NCI-H2081 (cell line): Measurements from ENCODE around the gene MYOF.
A peak's percentile ranks its signal among the peaks of the same experiment; 100 is the strongest.
"Not testable (repeated sequence)": the region's sequence is repeated elsewhere in the genome, so short reads cannot be mapped to it uniquely, and the experiment has no call there.

Source experiments
- DNase-seq, 2 experiments: peaks; one replicate each; lab custom pipeline; 2025; lab: John Stamatoyannopoulos, UW

The MYOF gene

DNA sequence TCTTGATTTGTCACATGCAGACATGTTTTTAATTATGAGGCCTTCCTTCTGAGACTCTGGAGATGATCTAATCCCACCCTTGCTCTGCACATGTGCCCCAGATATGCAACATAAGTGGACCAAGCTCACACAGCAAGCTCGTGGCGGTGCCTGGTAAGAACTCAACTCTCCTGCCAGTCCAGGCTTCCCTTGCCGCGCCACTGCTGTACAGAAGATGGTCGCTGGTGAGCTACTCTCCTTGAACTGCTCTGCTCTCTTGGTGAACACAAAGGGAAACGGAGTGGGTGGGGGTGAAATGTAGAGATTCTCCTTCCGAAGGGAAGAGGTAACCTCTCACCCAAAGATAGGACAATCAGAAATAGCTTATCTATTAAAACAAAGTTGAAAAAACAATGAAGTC is 25.7 kb downstream of the MYOF start:
- no peak for DNase-seq

DNA sequence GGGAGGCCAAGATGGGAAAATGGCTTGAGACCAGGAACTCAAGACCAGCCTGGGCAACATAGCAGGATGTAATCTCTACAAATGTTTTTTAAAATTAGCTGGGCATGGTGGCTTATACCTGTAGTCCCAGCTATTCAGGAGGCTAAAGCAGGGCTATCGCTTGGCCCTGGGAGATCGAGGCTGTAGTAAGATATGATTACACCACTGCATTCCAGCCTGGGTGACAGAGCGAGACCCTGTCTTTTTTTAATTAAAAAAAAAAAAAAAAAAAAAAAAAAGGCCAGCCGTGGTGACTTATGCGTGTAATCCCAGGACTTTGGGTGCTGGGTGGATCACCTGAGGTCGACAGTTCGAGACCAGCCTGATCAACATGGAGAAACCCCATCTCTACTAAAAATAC is 27.4 kb downstream of the MYOF start:
- DNase-seq: no peak

DNA sequence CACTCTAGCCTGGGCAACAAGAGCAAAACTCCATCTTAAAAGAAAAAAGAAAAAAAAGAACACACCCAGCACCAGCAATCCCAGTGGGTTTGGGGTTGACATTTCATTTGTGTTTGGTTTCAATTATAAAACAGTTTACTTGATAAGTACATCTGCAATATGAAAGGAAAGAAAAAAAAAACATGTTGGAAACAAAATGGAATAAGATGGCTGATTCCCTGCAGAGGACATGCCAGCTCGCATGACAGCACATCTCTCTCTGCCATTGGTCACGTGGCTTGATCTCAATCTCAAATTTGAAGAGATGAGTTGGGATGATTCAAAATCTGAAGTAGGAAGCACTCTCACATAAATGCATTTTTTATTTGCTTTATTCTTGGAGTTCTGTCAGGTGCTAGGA is 28.0 kb downstream of the MYOF start:
- DNase-seq: no peak

DNA sequence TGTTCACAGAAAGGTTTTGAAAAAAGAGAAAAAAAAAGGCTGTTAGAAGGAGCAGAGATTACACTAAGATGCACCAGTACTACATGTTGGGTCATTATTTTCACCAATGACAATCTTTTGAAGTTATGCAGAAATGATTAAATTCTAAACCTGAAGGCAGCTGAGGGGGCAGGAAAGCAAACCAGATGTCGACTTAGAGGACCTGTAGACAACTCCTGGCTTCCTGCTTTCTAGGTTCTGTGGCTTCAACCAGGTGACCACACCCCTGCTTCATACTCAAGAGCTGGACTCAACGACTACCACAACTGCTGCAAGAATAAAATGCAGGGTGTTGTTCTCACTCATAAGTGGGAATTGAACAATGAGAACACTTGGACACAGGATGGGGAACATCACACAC is 30.0 kb downstream of the MYOF start:
- DNase-seq: no peak

DNA sequence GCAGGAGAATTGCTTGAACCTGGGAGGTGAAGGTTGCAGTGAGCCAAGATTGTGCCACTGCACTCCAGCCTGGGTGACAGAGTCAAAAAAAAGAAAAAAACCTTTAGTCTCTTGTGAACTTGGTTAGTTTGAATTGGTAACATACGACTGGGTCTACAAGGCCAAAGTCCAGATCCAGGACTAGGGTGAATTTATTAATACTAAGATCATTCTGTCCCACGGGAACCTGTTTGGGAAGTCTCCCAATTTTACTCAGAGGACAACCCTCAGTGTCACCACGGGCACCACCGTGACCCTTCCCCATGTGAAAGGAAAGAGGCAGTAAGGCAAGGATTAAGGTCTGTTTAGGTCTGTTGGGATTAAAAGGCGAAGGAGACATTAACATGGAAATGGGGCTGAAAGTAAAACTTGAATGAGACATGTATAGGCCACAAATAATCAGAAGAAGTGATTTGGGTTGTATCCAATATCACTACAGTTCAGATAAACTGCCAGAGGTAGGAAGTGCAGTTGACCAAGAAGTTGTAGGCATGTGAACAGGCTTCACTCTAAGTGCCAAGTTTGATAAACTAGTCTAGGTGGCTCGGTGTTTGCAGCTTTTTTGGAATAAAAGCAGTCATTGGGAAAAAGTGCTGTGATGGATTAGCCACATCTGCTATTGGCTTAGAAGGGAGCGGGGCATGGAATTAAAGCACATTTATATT is 30.7 kb downstream of the MYOF start:
- DNase-seq: no peak

DNA sequence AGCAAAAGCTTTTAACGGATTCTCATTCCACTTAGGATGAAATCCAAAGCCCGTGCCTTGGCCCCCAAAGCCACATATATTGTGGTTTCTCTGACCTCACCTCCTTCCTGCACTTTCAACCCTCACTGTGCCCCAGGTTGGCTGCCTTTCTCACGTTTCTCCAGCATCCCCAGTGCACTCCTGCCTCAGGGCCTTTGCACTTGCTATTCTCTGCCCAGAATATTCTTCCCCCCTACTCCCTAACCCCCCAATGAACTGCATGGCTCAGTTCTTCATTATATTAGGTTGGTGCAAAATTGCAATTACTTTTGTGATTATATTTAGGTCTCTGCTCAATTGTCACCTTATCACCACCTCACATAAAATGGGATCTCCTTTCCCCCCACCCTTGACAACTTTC is 34.2 kb downstream of the MYOF start:
- DNase-seq: no peak

DNA sequence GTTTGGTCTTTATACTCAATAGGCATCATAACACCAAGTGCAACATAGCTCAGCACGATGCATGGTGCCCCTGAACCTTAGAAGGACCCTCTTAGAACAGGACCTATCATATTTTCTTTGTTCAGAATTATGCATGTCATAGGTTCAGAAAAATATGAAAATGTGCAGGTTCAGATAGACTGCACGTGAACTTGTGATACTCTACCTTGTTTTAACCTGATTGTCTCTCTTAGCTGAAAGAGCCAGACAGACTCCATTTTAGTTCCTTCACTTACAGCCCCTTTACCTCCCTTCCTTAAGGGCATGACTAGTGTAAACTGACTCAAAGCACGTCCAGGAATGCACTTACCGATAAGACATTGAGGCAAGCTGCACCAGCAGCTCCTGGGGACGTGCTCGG is 35.1 kb downstream of the MYOF start:
- DNase-seq: no peak

DNA sequence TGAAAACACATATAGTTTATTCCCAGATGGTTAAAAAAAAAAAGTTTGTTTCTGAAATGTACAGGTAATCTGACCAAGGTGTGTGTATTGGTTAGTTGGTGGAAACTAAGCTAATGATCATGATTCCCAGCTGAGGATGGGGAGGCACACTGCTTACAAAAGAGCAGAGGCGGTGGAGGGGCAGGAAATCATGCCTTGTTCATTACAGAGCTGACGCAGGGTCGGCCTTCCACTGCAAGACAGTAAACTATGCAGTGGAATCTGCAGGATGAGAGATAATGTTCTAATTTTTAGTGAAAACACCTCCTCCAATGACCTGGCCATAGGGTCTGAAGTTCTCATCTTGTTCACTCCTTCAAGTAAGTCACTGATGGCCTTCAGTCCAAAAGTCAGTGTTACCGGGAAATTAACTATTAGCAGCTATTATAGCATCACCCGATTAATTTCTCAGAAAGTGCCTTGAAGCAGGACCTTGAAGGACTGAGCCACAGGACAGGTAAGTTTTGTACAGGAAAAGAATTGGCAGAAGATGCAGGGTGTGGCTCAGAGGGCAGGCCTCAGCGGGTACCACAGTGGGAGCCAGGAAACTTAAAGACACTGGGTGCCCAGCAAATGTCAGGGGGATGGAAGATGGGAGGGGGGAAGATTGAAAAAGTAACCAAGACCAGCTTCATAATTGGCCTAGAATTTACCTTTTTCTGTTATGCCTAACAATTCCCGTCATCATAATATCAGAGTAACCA is 36.0 kb downstream of the MYOF start:
- DNase-seq: no peak

DNA sequence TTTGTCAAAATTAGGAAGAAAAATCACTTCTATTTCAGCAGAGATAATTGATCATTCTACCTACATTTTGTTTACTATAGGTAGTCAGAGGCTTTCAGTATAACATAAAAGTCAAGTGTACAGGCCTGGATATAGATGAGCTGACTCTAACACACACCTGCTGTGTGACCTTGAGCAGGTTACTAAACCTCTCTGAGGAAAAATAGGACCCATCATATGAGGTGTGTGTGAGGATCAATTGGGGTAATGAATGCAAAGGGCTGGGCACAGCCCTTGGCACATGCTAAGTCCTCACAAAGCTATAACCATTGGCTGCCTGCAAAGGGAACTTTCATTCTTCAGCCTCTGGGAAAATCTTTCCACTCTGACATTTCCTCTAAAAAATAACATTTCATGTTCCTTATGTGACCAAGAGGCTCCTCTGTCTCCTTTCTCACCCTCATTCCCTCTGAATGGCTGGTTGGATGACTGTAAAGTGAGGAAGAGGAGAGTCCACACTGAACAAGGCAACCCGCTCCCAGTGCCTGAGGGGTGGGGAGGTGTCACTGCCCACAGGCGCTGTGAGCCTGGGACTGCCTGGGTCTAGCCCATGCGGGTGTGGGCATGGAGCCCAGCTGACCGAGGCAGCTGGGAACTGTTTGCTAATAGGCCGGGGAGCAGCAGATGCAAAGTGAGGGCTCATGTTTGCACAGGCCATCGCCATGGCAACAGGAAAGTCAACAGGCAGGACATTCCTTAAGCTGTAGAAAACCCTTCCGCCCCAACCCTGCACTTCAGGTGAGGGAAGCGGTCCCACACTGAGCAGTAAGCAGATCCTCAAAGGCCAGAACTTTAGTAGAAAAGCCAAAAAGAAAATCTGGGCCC is 36.8 kb downstream of the MYOF start:
- DNase-seq: peak; percentile 88 to 94

DNA sequence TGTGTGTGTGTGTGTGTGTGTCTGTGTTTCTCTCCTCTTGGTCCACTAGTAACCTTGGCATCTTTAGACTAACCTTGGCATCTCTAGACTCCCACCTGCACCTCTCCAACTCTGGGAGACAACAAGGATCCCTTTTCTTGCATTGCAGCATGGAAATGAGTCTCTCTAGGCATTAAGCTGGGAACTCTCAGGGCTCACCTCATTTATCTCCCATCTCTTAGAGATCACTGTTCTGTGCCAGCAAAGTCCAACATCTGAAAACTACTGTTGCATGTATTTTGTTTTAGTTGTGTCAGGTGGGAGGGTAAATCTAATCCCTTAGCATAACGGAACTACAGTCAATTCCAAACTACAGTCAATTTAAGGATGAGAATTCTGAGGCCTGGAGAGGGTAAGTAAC is 38.7 kb downstream of the MYOF start:
- DNase-seq: no peak

DNA sequence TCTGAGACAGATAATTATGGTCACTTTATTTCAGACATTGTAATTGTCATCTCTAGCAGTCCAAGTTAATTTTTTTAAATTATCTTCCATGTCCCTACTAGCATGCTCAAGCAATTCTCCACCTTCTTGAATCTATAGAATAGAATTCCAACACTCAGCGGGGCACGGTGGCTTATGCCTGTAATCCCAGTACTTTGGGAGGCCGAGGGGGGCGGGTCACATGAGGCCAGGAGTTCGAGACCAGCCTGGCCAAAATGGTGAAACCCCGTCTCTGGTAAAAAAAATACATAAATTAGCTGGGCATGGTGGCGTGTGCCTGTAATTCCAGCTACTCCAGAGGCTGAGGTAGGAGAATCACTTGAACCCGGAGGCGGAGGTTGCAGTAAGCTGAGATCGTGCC is 39.4 kb downstream of the MYOF start:
- DNase-seq: not testable (repeated sequence)

DNA sequence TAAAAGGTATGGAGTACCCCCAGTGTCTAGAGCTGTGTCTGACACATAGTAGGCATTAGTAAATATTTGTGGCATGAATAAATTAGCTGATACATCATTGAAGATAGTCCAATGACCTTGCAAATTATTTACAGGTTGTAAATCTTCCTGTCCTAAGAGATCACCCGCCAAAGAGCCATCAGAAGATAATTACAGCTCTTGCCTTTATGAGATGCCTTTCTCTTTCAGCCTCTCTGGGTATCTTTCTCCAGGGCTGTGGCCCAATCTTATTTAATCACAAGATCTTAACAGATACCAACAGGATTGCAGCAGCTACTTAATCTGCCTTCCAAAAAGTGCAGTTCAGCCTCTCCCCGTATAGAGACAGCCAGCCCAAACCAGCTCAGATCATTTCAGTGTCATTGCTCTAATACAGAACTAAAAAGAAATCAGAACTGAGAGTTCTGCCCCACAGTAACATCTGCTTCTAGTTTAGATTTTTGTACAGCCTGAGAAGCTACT is 41.5 kb downstream of the MYOF start:
- DNase-seq: no peak

DNA sequence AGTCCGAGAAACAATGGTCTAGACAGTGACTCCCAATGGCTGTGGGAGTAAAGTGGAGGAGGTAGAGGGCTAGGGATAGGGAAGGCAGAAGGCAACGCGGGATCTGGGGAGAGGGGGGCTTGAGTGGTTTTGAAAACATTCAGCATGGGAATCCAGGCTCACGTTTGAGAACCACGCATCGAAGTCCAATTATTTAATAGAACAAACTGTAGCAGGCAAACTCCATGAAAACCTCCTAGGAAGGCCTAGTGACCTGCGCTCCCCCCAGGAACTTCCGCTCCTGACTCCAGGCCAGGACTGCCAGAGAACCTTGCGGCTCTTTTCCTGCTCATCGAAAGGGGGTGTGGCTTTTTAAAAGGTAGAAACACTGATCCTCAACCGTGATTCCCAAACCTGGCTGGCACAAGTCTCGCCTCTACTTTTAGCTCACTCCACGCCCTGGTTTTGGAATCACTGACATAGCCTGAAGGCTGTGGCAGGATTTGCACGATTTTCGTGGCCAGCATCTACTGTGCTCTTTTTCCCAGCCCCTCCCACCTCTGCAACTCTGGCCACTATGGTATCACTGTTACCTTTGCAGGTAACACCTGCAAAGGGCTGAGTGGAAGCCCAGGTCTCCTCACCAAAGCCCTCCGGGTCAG is 43.4 kb downstream of the MYOF start:
- DNase-seq: no peak

DNA sequence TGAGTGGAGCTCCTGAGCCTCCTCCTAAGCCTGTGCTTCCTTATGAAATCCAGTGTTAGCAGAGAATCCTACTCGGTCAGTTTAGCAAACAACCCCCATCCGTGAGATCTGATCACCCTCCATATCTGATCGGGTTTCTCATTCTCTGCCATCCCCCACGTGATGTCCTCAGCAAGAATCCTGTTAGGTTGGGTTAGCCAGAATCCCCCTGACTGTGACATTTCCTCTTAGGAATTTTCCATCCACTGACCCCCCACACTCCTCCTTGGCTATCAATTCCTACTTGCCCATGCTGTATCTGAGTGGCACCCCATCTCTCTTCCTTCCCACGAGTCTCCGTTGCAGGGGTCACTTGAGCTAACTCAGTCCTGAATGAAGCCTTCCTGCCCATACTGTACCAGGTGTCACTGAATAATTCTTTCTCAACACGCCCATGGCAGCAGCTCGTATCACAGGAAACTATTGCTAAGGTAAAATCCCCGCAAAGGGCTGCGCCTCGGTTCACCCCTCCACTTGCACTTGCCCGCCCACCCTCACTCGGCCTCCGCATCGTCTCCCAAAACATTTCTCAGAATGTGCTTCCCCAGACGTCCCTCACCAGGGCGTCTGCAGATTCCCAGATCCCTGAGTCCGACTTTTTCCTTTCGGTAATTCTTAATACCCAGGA is 44.1 kb downstream of the MYOF start:
- DNase-seq: no peak

DNA sequence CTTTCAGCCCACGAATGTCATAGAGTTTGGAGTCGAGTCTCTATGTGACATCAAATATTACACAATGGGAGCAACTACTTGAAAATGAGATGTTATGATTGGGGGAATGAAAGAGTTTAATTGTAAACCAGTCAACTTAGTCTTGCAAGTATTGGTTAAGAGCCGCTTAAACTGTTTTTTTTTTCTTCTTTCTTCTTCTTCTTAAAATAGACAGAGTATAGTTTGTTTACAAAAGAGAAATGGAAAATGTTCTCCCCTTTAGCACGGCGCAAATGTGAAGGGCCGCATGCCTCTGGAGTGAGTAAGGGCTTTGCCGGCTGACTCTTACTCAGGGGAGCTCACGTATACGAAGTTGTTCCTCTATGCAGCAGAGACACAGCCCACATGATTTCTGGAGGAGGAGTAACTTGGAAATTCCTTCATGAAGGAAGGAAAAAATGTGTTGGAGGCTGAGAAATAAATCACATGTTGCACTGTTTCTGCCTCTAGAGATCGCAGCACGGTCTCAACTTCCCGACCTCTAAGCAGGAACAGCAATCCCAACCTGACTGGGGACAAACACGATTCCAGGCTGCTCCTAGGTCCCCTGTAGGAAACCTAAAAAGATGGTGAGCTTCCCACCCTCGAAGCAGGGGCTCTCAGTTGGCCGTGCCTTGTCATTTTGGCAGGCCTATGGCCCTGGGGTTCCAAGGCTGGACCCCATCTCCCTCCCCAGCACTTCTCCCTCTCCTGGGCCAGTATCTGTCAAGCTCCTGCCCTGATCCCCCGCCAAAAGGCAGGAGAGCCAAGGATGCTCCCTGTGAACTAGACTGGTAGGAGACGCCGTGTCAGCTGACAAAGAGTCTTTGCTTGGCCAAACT is 44.8 kb downstream of the MYOF start:
- no peak for DNase-seq

DNA sequence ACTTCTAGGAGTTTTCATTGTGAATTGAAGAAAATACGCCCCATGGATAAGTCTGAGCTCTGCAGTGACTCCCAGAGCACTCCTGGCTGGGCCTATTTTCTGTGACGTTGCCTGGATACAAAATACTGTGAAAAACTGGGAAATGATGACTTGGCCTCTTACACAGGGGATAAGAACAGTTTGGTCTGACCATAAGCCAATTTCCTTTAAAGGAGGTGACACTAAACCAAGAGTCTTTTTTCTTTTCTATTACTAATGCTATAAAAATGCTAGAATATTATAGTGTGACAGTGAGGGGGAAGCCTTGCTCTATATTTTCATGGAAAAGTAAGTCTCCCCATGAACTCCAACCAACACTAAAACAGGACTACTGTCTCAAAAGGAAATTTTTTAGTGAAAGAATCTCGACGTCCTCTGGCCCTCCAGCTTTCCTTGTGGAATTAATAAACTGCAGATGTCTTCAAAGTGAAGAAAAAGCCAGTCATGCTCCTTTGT is 45.5 kb downstream of the MYOF start:
- DNase-seq: no peak

DNA sequence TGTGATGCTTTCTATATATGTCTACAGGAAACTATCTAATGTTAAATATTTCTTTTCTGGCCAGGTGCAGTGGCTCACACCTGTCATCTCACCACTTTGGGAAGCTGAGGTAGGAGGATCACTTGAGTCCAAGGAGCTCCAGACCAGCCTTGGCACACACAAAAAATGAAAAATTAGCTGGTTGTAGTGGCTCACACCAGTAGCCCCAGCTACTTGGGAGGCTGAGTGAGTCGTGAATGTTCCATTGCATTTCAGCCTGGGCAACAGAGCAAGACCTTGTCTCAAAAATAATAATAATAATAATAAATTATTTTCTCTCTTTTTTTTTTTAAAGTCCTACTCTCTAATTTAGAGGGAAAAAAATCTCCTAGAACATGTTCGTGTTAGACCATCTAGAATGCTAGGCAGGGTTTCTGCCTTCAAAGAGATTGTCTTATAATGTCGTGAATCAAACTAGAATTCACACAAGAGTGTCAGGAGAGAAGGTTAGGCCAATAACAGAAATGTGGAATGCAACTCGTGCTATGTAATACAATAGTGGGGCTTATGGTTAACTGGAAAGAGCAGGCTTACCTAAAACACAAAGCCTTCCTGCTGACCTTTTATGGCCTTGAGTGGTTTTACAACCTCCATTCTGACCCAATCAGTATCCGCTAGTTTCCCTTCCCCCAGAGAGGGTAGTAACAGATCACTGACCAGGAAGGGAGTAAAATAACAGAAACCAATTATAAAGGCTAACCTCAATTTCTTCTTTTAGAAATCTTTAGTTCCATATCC is 46.3 kb downstream of the MYOF start:
- DNase-seq: no peak

DNA sequence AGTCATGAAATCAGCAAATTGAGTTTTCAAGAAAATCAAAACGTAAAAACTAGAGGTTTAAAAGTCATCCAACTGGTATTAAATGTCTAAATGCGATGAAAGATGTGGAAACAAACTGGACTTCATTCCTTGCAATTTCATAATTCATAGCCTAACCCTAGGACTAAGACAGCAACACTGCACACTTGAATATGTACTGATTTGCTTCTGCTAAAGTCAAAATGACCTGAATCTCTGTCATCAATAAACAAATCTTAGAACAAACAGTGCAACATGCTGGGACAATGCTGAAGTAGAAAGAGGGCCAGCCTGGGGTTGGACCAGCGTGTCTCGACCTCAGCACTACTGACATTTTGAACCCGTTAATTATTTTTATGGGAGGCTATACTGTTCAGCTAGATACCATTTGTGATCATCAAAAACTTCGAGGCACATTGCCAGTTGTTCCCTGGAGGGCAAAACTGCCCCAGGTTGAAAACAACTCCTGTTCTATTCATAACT is 47.1 kb downstream of the MYOF start:
- no peak for DNase-seq

DNA sequence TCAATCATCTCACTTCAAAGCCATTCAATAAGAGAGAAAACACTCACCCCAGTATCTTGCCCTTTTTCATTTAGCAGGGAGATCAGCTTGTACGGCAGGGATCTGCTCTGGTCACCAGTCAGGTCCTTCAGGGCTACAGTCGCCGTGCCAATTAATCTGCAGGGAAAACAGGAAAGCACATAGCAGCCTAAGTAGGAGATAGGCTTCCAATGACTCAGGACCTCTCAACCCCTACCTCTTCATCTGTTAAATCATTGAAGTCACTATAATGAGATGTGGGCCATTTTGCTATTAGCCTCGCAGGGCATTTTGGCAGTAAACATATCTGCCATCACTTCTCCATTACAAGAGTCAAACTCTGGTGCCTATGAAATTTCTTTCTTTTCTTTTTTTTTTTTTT is 50.8 kb downstream of the MYOF start:
- DNase-seq: no peak

DNA sequence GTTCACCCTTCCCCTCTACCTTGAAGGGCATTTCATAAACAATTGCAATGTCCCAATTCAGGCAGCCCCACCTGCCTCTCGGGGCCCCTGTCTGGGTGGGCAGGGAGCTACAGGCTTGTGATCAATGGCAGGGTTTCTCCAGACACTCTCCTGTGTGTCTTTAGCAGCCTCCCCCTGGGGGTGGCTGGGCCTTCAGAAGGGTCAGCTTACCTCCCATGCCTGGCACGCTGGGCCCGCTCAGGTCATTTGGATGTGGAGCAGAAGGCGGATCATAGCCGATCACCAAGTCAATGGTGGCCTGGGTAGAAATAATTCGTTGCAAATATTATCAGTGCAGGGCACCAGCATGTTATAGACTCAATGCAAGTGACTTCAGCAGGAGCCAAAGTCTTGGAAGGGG is 56.3 kb downstream of the MYOF start:
- no peak for DNase-seq
